ENCODE data around the gene DGKQ. TPM values are rescaled to one million over a fixed set of nuclear protein-coding genes. Genes with fewer than 3 reads are reported as not detected.

The DGKQ gene
- total RNA-seq, 6 experiments from 2014 or later: 4.6 to 10.5 (median 5.7) TPM

- Histone ChIP-seq H3K9me3 (no peaks in the 10 kb centered on the region), H3K27ac (no peak overlapping the region), H3K36me3 (no peaks in the 10 kb centered on the region), H3K27me3 (peaks cover 4 to 9% of the 10 kb centered on the region in 2 donors), H3K4me1 (peaks cover 0 to 22% (median 3%) of the 10 kb centered on the region in 4 donors), H3K4me3 (no peak overlapping the region)
- WGBS (ENCODE audit: insufficient coverage, low coverage, low lambda C conversion rate, missing lambda C conversion rate): 74% methylated on average over 3 of the region's 12 CpGs
- ATAC-seq (no peak), DNase-seq (no peak)
- no peak for TF ChIP-seq POLR2A (IDR thresholded peaks at IDR 0.05)
- TF ChIP-seq, protein P1, sequence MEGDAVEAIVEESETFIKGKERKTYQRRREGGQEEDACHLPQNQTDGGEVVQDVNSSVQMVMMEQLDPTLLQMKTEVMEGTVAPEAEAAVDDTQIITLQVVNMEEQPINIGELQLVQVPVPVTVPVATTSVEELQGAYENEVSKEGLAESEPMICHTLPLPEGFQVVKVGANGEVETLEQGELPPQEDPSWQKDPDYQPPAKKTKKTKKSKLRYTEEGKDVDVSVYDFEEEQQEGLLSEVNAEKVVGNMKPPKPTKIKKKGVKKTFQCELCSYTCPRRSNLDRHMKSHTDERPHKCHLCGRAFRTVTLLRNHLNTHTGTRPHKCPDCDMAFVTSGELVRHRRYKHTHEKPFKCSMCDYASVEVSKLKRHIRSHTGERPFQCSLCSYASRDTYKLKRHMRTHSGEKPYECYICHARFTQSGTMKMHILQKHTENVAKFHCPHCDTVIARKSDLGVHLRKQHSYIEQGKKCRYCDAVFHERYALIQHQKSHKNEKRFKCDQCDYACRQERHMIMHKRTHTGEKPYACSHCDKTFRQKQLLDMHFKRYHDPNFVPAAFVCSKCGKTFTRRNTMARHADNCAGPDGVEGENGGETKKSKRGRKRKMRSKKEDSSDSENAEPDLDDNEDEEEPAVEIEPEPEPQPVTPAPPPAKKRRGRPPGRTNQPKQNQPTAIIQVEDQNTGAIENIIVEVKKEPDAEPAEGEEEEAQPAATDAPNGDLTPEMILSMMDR (IDR thresholded peaks at IDR 0.05): no peak
- intact Hi-C loops (cut with DNase I): no loop called here
These were observed 24.8 kb upstream of the DGKQ start for GRCh38 chr4:998096-998691.

DNA sequence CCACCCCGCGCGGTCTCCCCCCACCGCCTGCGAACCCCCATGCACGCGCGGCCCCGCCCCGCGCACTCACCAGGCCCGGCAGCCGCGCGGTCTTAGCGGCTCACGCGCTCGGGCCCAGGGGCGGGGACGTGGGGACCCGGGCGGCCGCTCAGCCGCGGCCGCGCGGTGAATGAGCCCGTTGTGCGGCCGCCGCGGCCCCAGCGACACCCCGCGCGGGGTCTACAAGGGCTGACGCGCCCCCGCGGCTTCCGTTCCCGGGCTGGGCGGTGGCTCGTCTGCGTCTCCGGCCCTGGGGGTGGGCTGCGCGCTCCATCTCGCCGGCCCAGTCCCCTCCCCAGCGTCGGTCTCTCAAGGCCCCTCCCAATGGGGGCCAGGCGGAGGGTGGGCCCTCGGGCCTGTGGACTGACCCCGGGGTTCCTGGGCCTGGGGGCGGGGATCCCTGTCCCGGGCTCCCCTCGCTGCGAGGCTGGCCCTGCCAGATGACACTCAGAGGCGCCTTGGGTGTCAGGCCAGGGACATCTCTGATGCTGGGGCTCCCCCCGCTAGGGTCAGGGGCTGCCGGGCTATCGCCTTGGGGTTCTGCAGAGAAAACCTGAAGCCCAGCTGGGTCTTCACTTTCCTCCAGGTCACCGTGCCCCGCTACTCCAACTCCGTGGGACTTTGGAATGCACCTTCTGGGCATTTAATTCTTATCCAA is 24.2 kb upstream of the DGKQ start:
- Histone ChIP-seq H3K4me3 (peak overlapping the region in 2 of 3 donors; percentile 16 to 23), H3K27ac (no peak overlapping the region), H3K36me3 (no peaks in the 10 kb centered on the region), H3K9me3 (no peaks in the 10 kb centered on the region), H3K27me3 (peaks cover 0 to 5% of the 10 kb centered on the region in 2 donors), H3K4me1 (peaks cover 0 to 15% (median 3%) of the 10 kb centered on the region in 4 donors)
- no peak for ATAC-seq
- no peak for DNase-seq
- TF ChIP-seq POLR2A (IDR thresholded peaks at IDR 0.05): no peak
- TF ChIP-seq, protein P1 (IDR thresholded peaks at IDR 0.05): no peak
- intact Hi-C loops (cut with DNase I): no loop called here
- WGBS (ENCODE audit: insufficient coverage, low coverage, low lambda C conversion rate, missing lambda C conversion rate): 7% methylated on average over 8 of the region's 68 CpGs

GRCh38 chr4:996997-997374 is 23.6 kb upstream of the DGKQ start:
- WGBS (ENCODE audit: insufficient coverage, low coverage, low lambda C conversion rate, missing lambda C conversion rate): 23% methylated on average over 9 of the region's 25 CpGs
- Histone ChIP-seq H3K4me1 (peaks cover 0 to 10% (median 3%) of the 10 kb centered on the region in 4 donors), H3K36me3 (no peaks in the 10 kb centered on the region), H3K27ac (no peak overlapping the region), H3K9me3 (no peaks in the 10 kb centered on the region), H3K4me3 (peak overlapping the region in 1 of 3 donors; percentile 16), H3K27me3 (no peaks in the 10 kb centered on the region)
- TF ChIP-seq POLR2A (IDR thresholded peaks at IDR 0.05): no peak
- TF ChIP-seq, protein P1 (IDR thresholded peaks at IDR 0.05): no peak
- intact Hi-C loops (cut with DNase I): no loop called here
- DNase-seq (no peak), ATAC-seq (no peak)

GRCh38 chr4:996030-996996 is 22.9 kb upstream of the DGKQ start:
- peak in 1 of 3 donors; percentile 21 for DNase-seq
- Histone ChIP-seq H3K4me1 (peaks cover 0 to 14% (median 5%) of the 10 kb centered on the region in 4 donors), H3K36me3 (peaks cover 0 to 2% (median 0%) of the 10 kb centered on the region in 4 donors), H3K4me3 (no peak overlapping the region), H3K27ac (no peak overlapping the region), H3K27me3 (no peaks in the 10 kb centered on the region), H3K9me3 (no peaks in the 10 kb centered on the region)
- no peak for ATAC-seq
- WGBS (ENCODE audit: insufficient coverage, low coverage, low lambda C conversion rate, missing lambda C conversion rate): 65% methylated on average over 6 of the region's 15 CpGs
- TF ChIP-seq, protein P1 (IDR thresholded peaks at IDR 0.05): no peak
- no peak for TF ChIP-seq POLR2A (IDR thresholded peaks at IDR 0.05)
- intact Hi-C loops (cut with DNase I): no loop called here
